ENCODE data around the gene LCLAT1.
"Not testable (repeated sequence)": the region's sequence is repeated elsewhere in the genome, so short reads cannot be mapped to it uniquely, and the experiment has no call there.

LCLAT1 gene

GRCh38 chr2:30454571-30454970, 7.5 kb downstream of the LCLAT1 start:
- DNase-seq (ENCODE audit: low read depth in 2 of 2): no peak

- DNase-seq (ENCODE audit: low read depth in 2 of 2): no peak
Observed at GRCh38 chr2:30455114-30455738, 8.2 kb downstream of the LCLAT1 start.

DNA sequence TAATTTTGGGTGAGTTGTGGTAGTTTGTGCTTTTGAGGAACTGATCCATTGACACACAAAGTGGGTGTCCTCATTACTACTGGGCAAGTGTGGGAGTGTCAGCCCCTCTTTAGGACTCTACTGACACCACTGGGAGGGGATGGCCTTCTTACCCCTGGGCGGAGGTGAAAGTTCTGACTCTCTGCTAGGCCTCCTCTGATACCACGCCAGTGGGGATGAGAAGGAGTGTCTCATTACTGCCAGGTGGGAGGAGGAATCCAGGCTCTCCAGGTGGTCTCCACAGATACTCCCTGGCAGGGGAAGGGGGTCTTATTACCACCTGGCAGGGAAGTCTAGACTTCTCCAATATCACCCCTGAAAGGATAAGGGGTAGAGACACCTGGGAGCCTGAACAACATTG, 9.1 kb downstream of the LCLAT1 start:
- no peak for DNase-seq (ENCODE audit: low read depth in 2 of 2)

- no peak for DNase-seq (ENCODE audit: low read depth in 2 of 2)
Observed at GRCh38 chr2:30456579-30456978, 9.5 kb downstream of the LCLAT1 start.

- DNase-seq (ENCODE audit: low read depth in 2 of 2): no peak
Observed at GRCh38 chr2:30457296-30457695, 10.2 kb downstream of the LCLAT1 start.

DNA sequence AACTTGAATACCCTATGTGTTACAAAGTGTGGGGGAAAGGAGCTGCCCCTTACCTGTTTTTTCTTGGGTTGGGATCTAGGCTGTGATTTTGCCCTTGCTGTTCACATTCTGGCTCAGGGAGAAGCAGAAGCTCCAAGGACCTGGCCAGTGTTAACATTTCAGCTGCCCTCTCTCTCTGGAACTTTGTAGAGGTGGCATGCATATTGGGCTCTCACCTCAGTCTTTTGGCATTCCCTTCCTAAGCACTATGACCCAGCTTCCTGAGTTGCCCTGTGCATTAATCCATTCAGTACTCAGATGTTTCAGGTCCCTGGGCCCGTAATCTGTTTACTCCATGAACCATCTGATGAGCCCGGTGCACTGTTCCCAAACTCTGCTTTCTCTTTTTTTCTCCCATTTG, 12.1 kb downstream of the LCLAT1 start:
- DNase-seq (ENCODE audit: low read depth in 2 of 2): no peak

- DNase-seq (ENCODE audit: low read depth in 2 of 2): no peak
Observed at GRCh38 chr2:30462131-30462857, 15.2 kb downstream of the LCLAT1 start.

- DNase-seq (ENCODE audit: low read depth in 2 of 2): no peak
Observed at GRCh38 chr2:30463535-30463934, 16.5 kb downstream of the LCLAT1 start.

- no peak for DNase-seq (ENCODE audit: low read depth in 2 of 2)
Observed at GRCh38 chr2:30464544-30465170, 17.6 kb downstream of the LCLAT1 start.

GRCh38 chr2:30465171-30465545, 18.1 kb downstream of the LCLAT1 start:
- no peak for DNase-seq (ENCODE audit: low read depth in 2 of 2)

DNA sequence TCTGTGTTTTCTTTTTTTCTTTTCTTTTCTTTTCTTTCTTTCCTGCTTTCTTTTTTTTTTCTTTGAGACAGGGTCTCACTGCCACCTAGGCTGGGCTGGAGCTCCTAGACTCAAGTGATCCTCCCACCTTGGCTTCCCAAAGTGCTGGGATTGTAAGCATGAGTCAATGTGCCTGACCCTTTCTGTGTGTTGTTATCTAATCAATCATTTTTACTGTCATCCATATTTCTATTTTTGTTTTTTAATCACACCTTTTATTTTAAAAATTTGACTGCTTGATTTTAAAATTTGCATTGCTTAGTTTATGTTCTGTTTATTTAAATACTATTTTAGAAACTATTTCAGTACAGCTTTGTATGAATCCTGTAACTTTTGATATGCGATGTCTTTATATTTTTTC, 19.2 kb downstream of the LCLAT1 start:
- DNase-seq (ENCODE audit: low read depth in 2 of 2): no peak

DNA sequence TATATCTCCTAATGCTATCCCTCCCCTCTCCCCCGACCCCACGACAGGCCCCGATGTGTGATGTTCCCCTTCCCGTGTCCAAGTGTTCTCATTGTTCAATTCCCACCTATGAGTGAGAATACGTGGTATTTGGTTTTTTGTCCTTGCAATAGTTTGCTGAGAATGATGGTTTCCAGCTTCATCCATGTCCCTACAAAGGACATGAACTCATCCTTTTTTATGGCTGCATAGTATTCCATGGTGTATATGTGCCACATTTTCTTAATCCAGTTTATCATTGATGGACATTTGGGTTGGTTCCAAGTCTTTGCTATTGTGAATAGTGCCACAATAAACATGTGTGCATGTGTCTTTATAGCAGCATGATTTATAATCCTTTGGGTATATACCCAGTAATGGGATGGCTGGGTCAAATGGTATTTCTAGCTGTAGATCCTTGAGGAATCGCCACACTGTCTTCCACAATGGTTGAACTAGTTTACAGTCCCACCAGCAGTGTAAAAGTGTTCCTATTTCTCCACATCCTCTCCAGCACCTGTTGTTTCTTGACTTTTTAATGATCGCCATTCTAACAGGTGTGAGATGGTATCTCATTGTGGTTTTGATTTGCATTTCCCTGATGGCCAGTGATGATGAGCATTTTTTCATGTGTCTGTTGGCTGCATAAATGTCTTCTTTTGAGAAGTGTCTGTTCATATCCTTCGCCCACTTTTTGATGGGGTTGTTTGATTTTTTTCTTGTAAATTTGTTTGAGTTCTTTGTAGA, 20.2 kb downstream of the LCLAT1 start:
- DNase-seq (ENCODE audit: low read depth in 2 of 2): not testable (repeated sequence)

- DNase-seq (ENCODE audit: low read depth in 2 of 2): no peak
Observed at GRCh38 chr2:30470426-30470825, 23.4 kb downstream of the LCLAT1 start.

DNA sequence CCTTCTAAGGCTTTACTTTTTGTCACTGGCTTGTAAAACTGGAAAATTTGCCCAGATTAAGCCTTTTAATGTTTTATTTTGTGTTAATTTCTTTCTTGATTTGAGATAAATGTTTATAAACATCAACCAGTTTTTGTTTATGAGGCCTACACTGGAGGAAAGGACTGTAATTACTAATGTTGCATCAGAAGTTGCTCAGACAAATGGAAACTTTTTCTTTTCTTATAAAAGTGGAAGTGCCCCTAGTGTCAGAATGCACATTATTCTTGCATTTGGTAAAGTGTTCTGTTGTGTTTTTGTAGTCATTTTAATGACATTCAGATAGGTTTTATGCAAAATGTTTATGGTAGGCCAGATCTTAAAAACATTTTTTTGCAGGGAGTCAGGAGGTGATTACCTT, 25.3 kb downstream of the LCLAT1 start:
- no peak for DNase-seq (ENCODE audit: low read depth in 2 of 2)

- no peak for DNase-seq (ENCODE audit: low read depth in 2 of 2)
Observed at GRCh38 chr2:30475542-30475941, 28.5 kb downstream of the LCLAT1 start.

DNA sequence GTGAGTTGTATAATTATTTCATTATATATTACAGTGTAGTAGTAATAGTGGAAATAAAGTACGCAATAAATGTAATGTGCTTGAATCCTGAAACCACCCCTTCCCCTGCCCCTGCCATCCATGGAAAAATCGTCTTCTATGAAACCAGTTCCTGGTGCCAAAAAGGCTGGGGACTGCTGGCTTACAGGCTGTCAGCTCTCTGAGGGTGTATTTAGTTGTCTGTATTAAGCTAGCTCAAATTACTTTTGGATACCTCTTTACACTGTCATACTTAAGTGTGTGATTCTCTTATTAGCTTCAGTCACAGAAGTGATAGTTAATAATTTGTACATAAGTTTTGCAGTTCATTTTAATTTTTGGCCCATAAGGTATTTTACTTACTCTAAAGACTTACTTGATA, 29.6 kb downstream of the LCLAT1 start:
- no peak for DNase-seq (ENCODE audit: low read depth in 2 of 2)

- no peak for DNase-seq (ENCODE audit: low read depth in 2 of 2)
Observed at GRCh38 chr2:30480703-30481322, 33.8 kb downstream of the LCLAT1 start.

DNA sequence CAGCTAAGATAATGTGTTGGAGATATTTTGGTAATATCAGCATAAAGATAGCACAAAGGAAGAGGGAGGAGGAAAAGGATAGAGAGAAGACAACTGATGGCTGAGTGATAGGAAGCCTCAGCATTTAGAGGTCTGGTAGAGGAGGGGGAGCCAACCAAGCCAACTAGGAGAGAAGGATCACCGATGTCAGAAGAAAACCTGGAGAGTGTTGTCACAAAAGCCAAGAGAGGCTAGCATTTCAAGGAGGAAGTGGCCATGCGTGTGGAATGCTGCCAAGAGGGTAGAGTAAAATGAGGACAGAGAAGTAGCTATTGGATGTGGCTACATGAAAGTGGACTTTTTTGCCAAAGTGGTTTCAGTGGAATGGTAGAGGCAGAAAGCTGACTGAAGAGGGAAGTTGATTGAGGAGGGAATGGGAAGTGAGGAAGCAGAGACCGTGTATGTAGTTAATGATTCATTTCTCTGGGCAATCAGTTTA, 34.3 kb downstream of the LCLAT1 start:
- no peak for DNase-seq (ENCODE audit: low read depth in 2 of 2)

- DNase-seq (ENCODE audit: low read depth in 2 of 2): no peak
Observed at GRCh38 chr2:30482011-30482410, 35.0 kb downstream of the LCLAT1 start.

- no peak for DNase-seq (ENCODE audit: low read depth in 2 of 2)
Observed at GRCh38 chr2:30484145-30484544, 37.1 kb downstream of the LCLAT1 start.

DNA sequence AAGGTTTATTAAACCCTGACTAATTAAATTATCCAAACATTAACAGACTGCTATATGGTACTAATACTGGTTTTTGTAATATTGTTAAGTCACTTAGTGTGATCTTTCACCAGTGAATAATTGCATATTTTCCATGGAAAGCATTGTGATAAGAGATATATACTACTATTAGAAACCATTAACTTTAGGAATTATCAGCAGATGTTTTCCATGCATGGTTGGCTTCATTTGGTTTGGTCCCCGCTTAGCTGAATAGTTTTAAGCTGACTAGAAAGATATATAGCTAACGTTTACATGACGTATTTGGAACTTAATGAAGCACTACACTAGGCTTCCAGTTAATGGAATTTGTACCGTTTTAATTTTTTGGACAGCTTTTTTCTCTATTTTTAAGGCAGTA, 37.9 kb downstream of the LCLAT1 start:
- no peak for DNase-seq (ENCODE audit: low read depth in 2 of 2)

- no peak for DNase-seq (ENCODE audit: low read depth in 2 of 2)
Observed at GRCh38 chr2:30486655-30487054, 39.6 kb downstream of the LCLAT1 start.
